Activated CD4-positive, alpha-beta T cell treated with anti-CD3 and anti-CD28 coated beads, Interleukin-2, amount 10 ng/mL, durations not matched to agents 24 days and 14 days (primary cell): ENCODE measurements around the gene RGR. TPM values are rescaled to one million over a fixed set of nuclear protein-coding genes. Genes with fewer than 3 reads are reported as not detected.

ENCODE experiments used
- DNase-seq: peaks from one replicate; pipeline ENCODE4 v3.0.0; 2022
- H3K27ac Mint-ChIP-seq: one replicate; pipeline ENCODE4 v1.8.0; 2022; ENCODE audit warnings: mild to moderate bottlenecking, mixed read lengths
- H3K27me3 Mint-ChIP-seq: one replicate; pipeline ENCODE4 v1.8.0; 2022; ENCODE audit warnings: mixed read lengths
- H3K36me3 Mint-ChIP-seq: one replicate; pipeline ENCODE4 v1.8.0; 2022; ENCODE audit warnings: low read depth, mild to moderate bottlenecking, mixed read lengths
- H3K4me1 Mint-ChIP-seq: one replicate; pipeline ENCODE4 v1.8.0; 2021; ENCODE audit warnings: mixed read lengths
- H3K4me3 Mint-ChIP-seq: one replicate; pipeline ENCODE4 v1.8.0; 2022; ENCODE audit warnings: mild to moderate bottlenecking, moderate library complexity, mixed read lengths
- H3K9me3 Mint-ChIP-seq: one replicate; pipeline ENCODE4 v1.8.0; 2021; ENCODE audit warnings: mixed read lengths
- intact Hi-C: fragments of 100-400 bp; cut with micrococcal nuclease; formaldehyde crosslinking; loops from one replicate; pipeline ENCODE4 v1.15.1; 2023
- total RNA-seq: library from RNA; stranded (reverse); gene quantifications from 2 replicates; pipeline ENCODE4 v1.2.3, GENCODE V29; 2022

RGR gene
- total RNA-seq, 1 donor from 2014 or later, result not detected

DNA sequence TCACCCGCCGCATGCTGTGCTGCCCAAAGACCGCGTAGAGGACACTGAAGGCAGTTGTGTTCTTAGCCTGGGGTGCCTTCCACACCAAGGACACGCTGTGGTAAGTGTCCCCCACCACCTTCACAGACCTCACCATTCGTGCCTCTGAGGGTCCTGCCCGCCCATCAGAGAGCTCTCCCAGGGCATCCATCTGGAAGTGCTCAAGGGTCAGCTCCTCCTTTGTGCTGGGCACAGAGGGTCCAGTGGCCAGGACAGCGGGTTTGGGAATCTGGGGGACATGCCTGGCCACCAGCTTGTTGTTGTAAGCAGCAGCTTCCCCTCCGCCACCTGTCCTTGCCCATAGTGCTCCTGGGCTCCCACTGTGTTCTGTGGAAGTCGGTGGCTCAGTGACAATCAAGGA, 12.5 kb upstream of the RGR start:
- no peak for DNase-seq
- Mint-ChIP-seq H3K27ac (no peak overlapping the region), H3K9me3 (no peaks in the 10 kb centered on the region), H3K4me3 (no peak overlapping the region), H3K4me1 (no peaks in the 10 kb centered on the region), H3K27me3 (peaks cover 2% of the 10 kb centered on the region), H3K36me3 (no peaks in the 10 kb centered on the region)
- intact Hi-C loops, result no loop called here

DNA sequence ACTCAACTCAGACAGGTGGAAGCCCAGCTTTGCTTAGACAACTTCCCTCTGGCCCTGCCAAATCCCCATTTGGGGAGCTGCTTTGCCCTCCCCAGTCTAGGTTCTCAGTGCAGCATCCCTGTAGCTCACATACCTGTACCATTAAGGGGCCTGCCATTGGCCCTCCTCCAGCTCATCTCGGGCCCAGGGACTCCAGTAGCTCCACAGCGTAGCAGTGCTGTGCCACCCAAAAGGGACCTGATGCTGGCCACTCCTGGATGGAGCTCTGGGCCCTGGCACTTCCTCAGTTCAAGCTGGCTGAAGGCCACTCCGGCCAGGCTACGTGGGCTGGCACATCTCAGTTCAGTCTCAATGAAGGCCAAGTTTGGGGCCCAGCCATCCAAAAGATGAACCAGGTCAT, 10.9 kb upstream of the RGR start:
- intact Hi-C loops, result no loop called here
- H3K36me3 Mint-ChIP-seq, result no peaks in the 10 kb centered on the region
- no peak overlapping the region for H3K4me3 Mint-ChIP-seq
- DNase-seq, result no peak
- no peaks in the 10 kb centered on the region for H3K4me1 Mint-ChIP-seq
- H3K9me3 Mint-ChIP-seq, result no peaks in the 10 kb centered on the region
- H3K27me3 Mint-ChIP-seq, result peaks cover under 1% of the 10 kb centered on the region
- no peak overlapping the region for H3K27ac Mint-ChIP-seq

DNA sequence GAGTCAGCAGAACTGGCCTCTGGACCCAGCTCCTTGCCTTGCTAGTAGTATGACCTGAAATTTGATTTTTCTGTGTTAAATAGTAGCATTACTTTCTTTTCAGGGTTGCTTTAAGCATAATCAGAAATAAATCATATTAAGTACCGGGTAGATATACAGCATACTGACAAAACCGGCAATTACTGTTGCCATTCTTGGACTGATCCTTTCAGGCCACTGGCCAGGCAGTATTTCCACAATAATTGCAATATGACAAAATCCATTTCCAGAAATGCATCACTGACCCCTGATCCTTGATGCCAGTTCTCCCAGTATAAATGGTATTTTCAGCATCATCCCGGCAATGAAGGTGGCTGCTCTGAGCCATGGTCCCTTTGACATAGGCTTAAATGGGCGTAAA, 10.4 kb upstream of the RGR start:
- H3K4me3 Mint-ChIP-seq, result no peak overlapping the region
- no peaks in the 10 kb centered on the region for H3K27me3 Mint-ChIP-seq
- H3K36me3 Mint-ChIP-seq, result no peaks in the 10 kb centered on the region
- no peaks in the 10 kb centered on the region for H3K4me1 Mint-ChIP-seq
- no peak for DNase-seq
- H3K9me3 Mint-ChIP-seq, result no peaks in the 10 kb centered on the region
- H3K27ac Mint-ChIP-seq, result no peak overlapping the region
- intact Hi-C loops, result no loop called here

- no peak overlapping the region for H3K27ac Mint-ChIP-seq
Observed at GRCh38 chr10:84235096-84235495, 9.8 kb upstream of the RGR start.

GRCh38 chr10:84236807-84237198, 8.1 kb upstream of the RGR start:
- intact Hi-C loops, result no loop called here

More at GRCh38 chr10:84235096-84235495, 9.8 kb upstream of the RGR start:
- H3K9me3 Mint-ChIP-seq, result no peaks in the 10 kb centered on the region
- no peak for DNase-seq
- intact Hi-C loops, result no loop called here
- no peaks in the 10 kb centered on the region for H3K36me3 Mint-ChIP-seq
- no peaks in the 10 kb centered on the region for H3K4me1 Mint-ChIP-seq
- H3K27me3 Mint-ChIP-seq, result no peaks in the 10 kb centered on the region
- H3K4me3 Mint-ChIP-seq, result no peak overlapping the region

GRCh38 chr10:84237199-84238051, 7.4 kb upstream of the RGR start:
- no peak overlapping the region for H3K4me3 Mint-ChIP-seq
- DNase-seq, result no peak
- peaks cover 4% of the 10 kb centered on the region for H3K27me3 Mint-ChIP-seq
- no peaks in the 10 kb centered on the region for H3K9me3 Mint-ChIP-seq
- intact Hi-C loops, result no loop called here
- no peak overlapping the region for H3K27ac Mint-ChIP-seq
- H3K36me3 Mint-ChIP-seq, result no peaks in the 10 kb centered on the region
- no peaks in the 10 kb centered on the region for H3K4me1 Mint-ChIP-seq

More at GRCh38 chr10:84236807-84237198, 8.1 kb upstream of the RGR start:
- no peaks in the 10 kb centered on the region for H3K36me3 Mint-ChIP-seq
- H3K4me3 Mint-ChIP-seq, result no peak overlapping the region
- no peaks in the 10 kb centered on the region for H3K4me1 Mint-ChIP-seq
- no peaks in the 10 kb centered on the region for H3K9me3 Mint-ChIP-seq
- H3K27ac Mint-ChIP-seq, result no peak overlapping the region
- DNase-seq, result no peak
- H3K27me3 Mint-ChIP-seq, result peaks cover 4% of the 10 kb centered on the region

- H3K27me3 Mint-ChIP-seq, result peaks cover 6% of the 10 kb centered on the region
- no peak for DNase-seq
- H3K36me3 Mint-ChIP-seq, result no peaks in the 10 kb centered on the region
- H3K4me1 Mint-ChIP-seq, result no peaks in the 10 kb centered on the region
- no peaks in the 10 kb centered on the region for H3K9me3 Mint-ChIP-seq
- H3K27ac Mint-ChIP-seq, result no peak overlapping the region
- no peak overlapping the region for H3K4me3 Mint-ChIP-seq
- intact Hi-C loops, result no loop called here
Observed at GRCh38 chr10:84238909-84239308, 5.9 kb upstream of the RGR start.

- DNase-seq, result no peak
- Mint-ChIP-seq H3K4me3 (no peak within 1 kb of the TSS), H3K27ac (no peak within 1 kb of the TSS), H3K36me3 (no peaks in the 10 kb centered on the region), H3K27me3 (peaks cover 6% of the 10 kb centered on the region), H3K9me3 (no peaks in the 10 kb centered on the region), H3K4me1 (no peaks in the 10 kb centered on the region)
- intact Hi-C loops, result no loop called here
Observed at GRCh38 chr10:84241185-84241790, 3.6 kb upstream of the RGR start, which contains the start of gene LRIT1. Gene LRIT1 (minus strand): TSS chr10:84241546. CDS start chr10:84241439, 107 bp downstream.

- Mint-ChIP-seq H3K36me3 (no peaks in the 10 kb centered on the region), H3K27ac (no peak overlapping the region), H3K4me3 (no peak overlapping the region), H3K4me1 (no peaks in the 10 kb centered on the region), H3K9me3 (no peaks in the 10 kb centered on the region), H3K27me3 (peaks cover 6% of the 10 kb centered on the region)
- intact Hi-C loops, result no loop called here
- DNase-seq, result no peak
Observed at GRCh38 chr10:84243759-84244158, 1.1 kb upstream of the RGR start.

DNA sequence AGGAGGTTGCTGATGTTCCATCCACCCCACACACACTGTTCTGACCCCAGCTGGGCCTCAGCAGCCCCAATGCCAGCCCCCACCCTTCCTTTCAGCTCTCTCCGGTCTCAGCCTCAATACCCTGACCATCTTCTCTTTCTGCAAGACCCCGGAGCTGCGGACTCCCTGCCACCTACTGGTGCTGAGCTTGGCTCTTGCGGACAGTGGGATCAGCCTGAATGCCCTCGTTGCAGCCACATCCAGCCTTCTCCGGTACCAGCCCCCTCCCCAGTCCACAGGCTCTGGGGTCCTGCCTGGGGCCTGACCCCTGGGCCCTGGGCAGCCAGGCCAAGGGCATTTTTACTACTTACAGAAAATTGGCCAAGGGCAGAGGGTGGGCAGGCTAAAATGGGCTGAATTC, 2.6 kb downstream of the RGR start:
- no peaks in the 10 kb centered on the region for H3K4me1 Mint-ChIP-seq
- H3K4me3 Mint-ChIP-seq, result no peak overlapping the region
- H3K9me3 Mint-ChIP-seq, result no peaks in the 10 kb centered on the region
- H3K27me3 Mint-ChIP-seq, result peaks cover 2% of the 10 kb centered on the region
- no peak overlapping the region for H3K27ac Mint-ChIP-seq
- intact Hi-C loops, result no loop called here
- no peak for DNase-seq
- H3K36me3 Mint-ChIP-seq, result no peaks in the 10 kb centered on the region

DNA sequence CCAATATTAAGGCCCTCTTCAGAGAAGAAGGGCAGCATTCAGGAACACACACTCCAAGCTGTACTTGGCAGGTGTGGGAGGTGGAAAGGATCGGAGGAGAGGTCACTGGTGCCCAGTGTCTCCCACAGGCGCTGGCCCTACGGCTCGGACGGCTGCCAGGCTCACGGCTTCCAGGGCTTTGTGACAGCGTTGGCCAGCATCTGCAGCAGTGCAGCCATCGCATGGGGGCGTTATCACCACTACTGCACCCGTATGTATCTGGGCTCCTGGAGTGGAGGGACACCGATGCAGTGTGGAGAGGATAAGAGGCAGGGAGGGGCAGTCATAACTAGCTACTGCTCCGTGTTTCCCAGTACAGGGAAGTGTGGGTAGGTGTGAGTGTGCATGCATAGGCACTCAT, 3.9 kb downstream of the RGR start:
- peaks cover 1% of the 10 kb centered on the region for H3K27me3 Mint-ChIP-seq
- H3K4me1 Mint-ChIP-seq, result no peaks in the 10 kb centered on the region
- no peak for DNase-seq
- H3K4me3 Mint-ChIP-seq, result no peak overlapping the region
- H3K36me3 Mint-ChIP-seq, result no peaks in the 10 kb centered on the region
- no peaks in the 10 kb centered on the region for H3K9me3 Mint-ChIP-seq
- intact Hi-C loops, result no loop called here
- H3K27ac Mint-ChIP-seq, result no peak overlapping the region

GRCh38 chr10:84254552-84255478, 10.0 kb downstream of the RGR start:
- Mint-ChIP-seq H3K4me3 (no peak overlapping the region), H3K4me1 (peaks cover 2% of the 10 kb centered on the region), H3K27ac (no peak overlapping the region), H3K9me3 (no peaks in the 10 kb centered on the region), H3K36me3 (no peaks in the 10 kb centered on the region), H3K27me3 (peaks cover 11% of the 10 kb centered on the region)
- intact Hi-C loops, result no loop called here
- DNase-seq, result no peak

- H3K27ac Mint-ChIP-seq, result no peak overlapping the region
- no peaks in the 10 kb centered on the region for H3K36me3 Mint-ChIP-seq
- H3K9me3 Mint-ChIP-seq, result no peaks in the 10 kb centered on the region
- intact Hi-C loops, result no loop called here
- H3K4me3 Mint-ChIP-seq, result no peak overlapping the region
- DNase-seq, result peak; percentile 79
- H3K27me3 Mint-ChIP-seq, result peaks cover 13% of the 10 kb centered on the region
- peaks cover 2% of the 10 kb centered on the region for H3K4me1 Mint-ChIP-seq
Observed at GRCh38 chr10:84256510-84257342, 11.9 kb downstream of the RGR start.
